ENCODE data around the gene SV2B.

The SV2B gene

GRCh38 chr15:91099995-91100813 lies at the start of gene SV2B:
SV2B (plus strand) TSS chr15:91100257; CDS start chr15:91226264, 126,007 bp downstream.
- TF ChIP-seq ZFX (IDR thresholded peaks at IDR 0.05; ENCODE audit: borderline replicate concordance): no peak
- TF ChIP-seq CTCF (IDR thresholded peaks at IDR 0.05): 0 out of 2 replicates have a peak, but pooled peaks have one; percentile 15
- no peak within 1 kb of the TSS for H3K27ac ChIP-seq

GRCh38 chr15:91051248-91051647 lies 48.8 kb upstream of the SV2B start:
- no peak for TF ChIP-seq ZFX (IDR thresholded peaks at IDR 0.05; ENCODE audit: borderline replicate concordance)
- TF ChIP-seq CTCF (IDR thresholded peaks at IDR 0.05): no peak
- no peak overlapping the region for H3K27ac ChIP-seq

GRCh38 chr15:91054816-91055215 lies 45.2 kb upstream of the SV2B start:
- TF ChIP-seq CTCF (IDR thresholded peaks at IDR 0.05) (no peak), ZFX (IDR thresholded peaks at IDR 0.05; ENCODE audit: borderline replicate concordance) (no peak)
- H3K27ac ChIP-seq: no peak overlapping the region

- TF ChIP-seq ZFX (IDR thresholded peaks at IDR 0.05; ENCODE audit: borderline replicate concordance) (no peak), CTCF (IDR thresholded peaks at IDR 0.05) (peak; percentile 85)
- H3K27ac ChIP-seq: no peak overlapping the region
These were observed 44.3 kb upstream of the SV2B start for GRCh38 chr15:91055548-91056331.

- H3K27ac ChIP-seq: no peak overlapping the region
- TF ChIP-seq CTCF (IDR thresholded peaks at IDR 0.05): no peak
- TF ChIP-seq ZFX (IDR thresholded peaks at IDR 0.05; ENCODE audit: borderline replicate concordance): no peak
These were observed 38.8 kb upstream of the SV2B start for GRCh38 chr15:91061230-91061629.

- TF ChIP-seq CTCF (IDR thresholded peaks at IDR 0.05) (no peak), ZFX (IDR thresholded peaks at IDR 0.05; ENCODE audit: borderline replicate concordance) (no peak)
- no peak overlapping the region for H3K27ac ChIP-seq
These were observed 38.1 kb upstream of the SV2B start for GRCh38 chr15:91061997-91062396.

- TF ChIP-seq CTCF (IDR thresholded peaks at IDR 0.05) (no peak), ZFX (IDR thresholded peaks at IDR 0.05; ENCODE audit: borderline replicate concordance) (no peak)
- no peak overlapping the region for H3K27ac ChIP-seq
These were observed 34.6 kb upstream of the SV2B start for GRCh38 chr15:91065505-91065904.

Measured in 22Rv1 (cell line).